NCI-H2227 treated with DMSO at 0.1 percent for 48 hours (cell line): ENCODE data around the gene OR11L1.

Source experiments
- DNase-seq: peaks from one replicate; lab custom pipeline; 2025; lab: John Stamatoyannopoulos, UW

OR11L1 gene

DNA sequence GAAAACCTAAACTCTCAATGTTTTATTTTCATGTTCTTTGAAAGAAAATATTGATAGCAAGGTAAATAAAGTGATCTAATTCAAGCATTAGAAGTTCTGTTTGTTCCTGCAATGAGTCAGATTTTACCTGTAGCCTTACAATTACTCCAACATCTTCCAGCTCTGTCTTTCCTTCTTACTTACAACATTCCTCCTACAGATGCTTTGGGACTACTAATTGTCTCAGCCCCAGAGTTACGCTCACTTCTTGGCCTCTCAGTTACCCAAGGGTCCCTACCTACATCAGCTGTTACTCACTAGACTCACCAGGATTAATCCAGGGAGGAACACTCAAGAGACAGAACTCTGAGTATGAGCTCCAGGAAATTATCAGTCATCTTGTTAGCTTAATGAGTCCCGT is 44.2 kb downstream of the OR11L1 start:
- no peak for DNase-seq
